NT2/D1 (cell line): ENCODE data around the gene ABCA13.

Experiments used
- SUZ12 ChIP-seq: IDR thresholded peaks from 2 replicates; pipeline ENCODE4 v1.6.1; 2011; ENCODE audit not compliant: insufficient read length, insufficient read depth; ENCODE audit errors: extremely low read depth
- YY1 ChIP-seq: IDR thresholded peaks from 2 replicates; pipeline ENCODE4 v1.6.1; 2011; ENCODE audit not compliant: insufficient read length, insufficient read depth
- ZNF274 ChIP-seq: IDR thresholded peaks from 2 replicates; pipeline ENCODE4 v1.6.1; 2011; ENCODE audit warnings: mild to moderate bottlenecking, low read depth, low read length

DNA sequence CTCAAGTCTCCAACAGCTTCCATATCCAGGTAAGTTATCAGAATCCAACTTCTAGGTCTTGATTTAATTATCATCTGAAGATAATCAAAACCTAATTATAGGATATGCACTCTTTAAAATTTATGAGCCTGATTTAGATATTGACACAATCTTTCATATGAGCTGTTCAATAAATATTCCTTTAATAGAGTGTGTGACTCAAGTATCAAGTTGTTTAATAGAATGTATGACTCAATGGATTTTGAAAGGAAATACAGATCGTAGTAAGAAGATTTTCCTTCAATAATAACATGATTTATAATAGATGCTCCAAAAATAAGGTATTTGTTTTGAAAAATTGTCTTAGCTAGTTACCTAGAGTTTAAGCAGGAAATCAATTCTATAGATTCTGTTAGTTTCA is 97.8 kb downstream of the ABCA13 start:
- TF ChIP-seq YY1 = no peak
- TF ChIP-seq SUZ12 = no peak
- no peak for TF ChIP-seq ZNF274
